IMR-90 (cell line): ENCODE data around the gene ITIH5.

ENCODE experiments used
- BHLHE40 ChIP-seq: fragments of 150-350 bp; IDR thresholded peaks from 2 replicates; pipeline ENCODE4 v1.6.1; 2016; ENCODE audit warnings: mild to moderate bottlenecking, low read depth, low read length
- CEBPB ChIP-seq: IDR thresholded peaks from 2 replicates; pipeline ENCODE4 v1.6.1; 2012; ENCODE audit warnings: low read depth, low read length, improper control_type of control experiment
- CHD1 ChIP-seq: IDR thresholded peaks from 2 replicates; pipeline ENCODE4 v1.6.1; 2012; ENCODE audit warnings: low read depth, low read length, improper control_type of control experiment
- MAFK ChIP-seq: IDR thresholded peaks from 2 replicates; pipeline ENCODE4 v1.6.1; 2012; ENCODE audit warnings: low read depth, low read length, improper control_type of control experiment
- MAZ ChIP-seq: IDR thresholded peaks from 2 replicates; pipeline ENCODE4 v1.6.1; 2012; ENCODE audit warnings: low read depth, mild to moderate bottlenecking, low read length, improper control_type of control experiment, moderate library complexity, borderline replicate concordance
- MXI1 ChIP-seq: IDR thresholded peaks from 2 replicates; pipeline ENCODE4 v1.6.1; 2012; ENCODE audit warnings: low read depth, mild to moderate bottlenecking, low read length, moderate library complexity, borderline replicate concordance
- POLR2A ChIP-seq: IDR thresholded peaks from 2 replicates; pipeline ENCODE4 v1.6.1; 2012; ENCODE audit warnings: mild to moderate bottlenecking, low read depth, low read length
- RAD21 ChIP-seq: IDR thresholded peaks from 2 replicates; pipeline ENCODE4 v1.6.1; 2012; ENCODE audit warnings: low read length, improper control_type of control experiment
- RCOR1 ChIP-seq: IDR thresholded peaks from 2 replicates; pipeline ENCODE4 v1.6.1; 2012; ENCODE audit warnings: mild to moderate bottlenecking, low read length, improper control_type of control experiment; ENCODE audit not compliant: insufficient replicate concordance
- SMC3 ChIP-seq: fragments of 150-350 bp; IDR thresholded peaks from 2 replicates; pipeline ENCODE4 v1.6.1; 2016; ENCODE audit warnings: low read depth, mild to moderate bottlenecking, antibody characterized with exemption, low read length, moderate library complexity
- TF ChIP-seq, protein P1 (sequence below): conservative IDR thresholded peaks from 2 replicates; pipeline ENCODE4 v1.5.1; 2012; ENCODE audit warnings: mild to moderate bottlenecking, low read depth, low read length, improper control_type of control experiment
- TF ChIP-seq, protein P2 (sequence below): fragments of 150-350 bp; IDR thresholded peaks from 2 replicates; pipeline ENCODE4 v1.6.1; 2017; ENCODE audit warnings: mild to moderate bottlenecking, antibody characterized with exemption, low read length, low read depth

DNA sequence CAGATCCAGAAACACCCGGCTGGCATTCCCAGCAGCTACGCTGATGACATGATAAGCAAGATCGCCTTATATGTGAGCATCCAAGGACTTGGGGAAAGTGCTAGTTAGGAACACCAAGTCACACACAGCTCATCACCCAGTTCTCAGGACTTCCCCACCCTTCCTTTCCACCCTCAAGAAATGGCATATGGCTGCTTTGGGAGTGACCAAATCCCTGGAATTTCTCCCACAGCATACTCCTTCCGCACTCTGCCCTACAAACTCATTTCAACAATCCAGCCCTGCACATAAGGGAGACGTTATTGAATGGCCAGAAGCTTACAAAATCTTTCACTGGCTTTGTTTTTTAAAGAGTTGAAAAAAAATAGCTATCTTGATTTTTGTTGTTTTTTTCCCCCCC lies 4.2 kb downstream of the ITIH5 start:
- TF ChIP-seq, protein P1, sequence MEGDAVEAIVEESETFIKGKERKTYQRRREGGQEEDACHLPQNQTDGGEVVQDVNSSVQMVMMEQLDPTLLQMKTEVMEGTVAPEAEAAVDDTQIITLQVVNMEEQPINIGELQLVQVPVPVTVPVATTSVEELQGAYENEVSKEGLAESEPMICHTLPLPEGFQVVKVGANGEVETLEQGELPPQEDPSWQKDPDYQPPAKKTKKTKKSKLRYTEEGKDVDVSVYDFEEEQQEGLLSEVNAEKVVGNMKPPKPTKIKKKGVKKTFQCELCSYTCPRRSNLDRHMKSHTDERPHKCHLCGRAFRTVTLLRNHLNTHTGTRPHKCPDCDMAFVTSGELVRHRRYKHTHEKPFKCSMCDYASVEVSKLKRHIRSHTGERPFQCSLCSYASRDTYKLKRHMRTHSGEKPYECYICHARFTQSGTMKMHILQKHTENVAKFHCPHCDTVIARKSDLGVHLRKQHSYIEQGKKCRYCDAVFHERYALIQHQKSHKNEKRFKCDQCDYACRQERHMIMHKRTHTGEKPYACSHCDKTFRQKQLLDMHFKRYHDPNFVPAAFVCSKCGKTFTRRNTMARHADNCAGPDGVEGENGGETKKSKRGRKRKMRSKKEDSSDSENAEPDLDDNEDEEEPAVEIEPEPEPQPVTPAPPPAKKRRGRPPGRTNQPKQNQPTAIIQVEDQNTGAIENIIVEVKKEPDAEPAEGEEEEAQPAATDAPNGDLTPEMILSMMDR: no peak
- no peak for TF ChIP-seq RCOR1
- TF ChIP-seq CEBPB: no peak
- TF ChIP-seq, protein P2, sequence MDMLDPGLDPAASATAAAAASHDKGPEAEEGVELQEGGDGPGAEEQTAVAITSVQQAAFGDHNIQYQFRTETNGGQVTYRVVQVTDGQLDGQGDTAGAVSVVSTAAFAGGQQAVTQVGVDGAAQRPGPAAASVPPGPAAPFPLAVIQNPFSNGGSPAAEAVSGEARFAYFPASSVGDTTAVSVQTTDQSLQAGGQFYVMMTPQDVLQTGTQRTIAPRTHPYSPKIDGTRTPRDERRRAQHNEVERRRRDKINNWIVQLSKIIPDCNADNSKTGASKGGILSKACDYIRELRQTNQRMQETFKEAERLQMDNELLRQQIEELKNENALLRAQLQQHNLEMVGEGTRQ: no peak
- TF ChIP-seq CHD1: no peak
- TF ChIP-seq SMC3: no peak
- TF ChIP-seq POLR2A: no peak
- TF ChIP-seq BHLHE40: no peak
- TF ChIP-seq MAFK: no peak
- TF ChIP-seq RAD21: no peak
- no peak for TF ChIP-seq MAZ
- TF ChIP-seq MXI1: no peak
